Cardiac septum (tissue), 1 donor: Measurements from ENCODE around the gene LMAN1L. TPM values are rescaled to one million over a fixed set of nuclear protein-coding genes. Genes with fewer than 3 reads are reported as not detected.

ENCODE experiments used
- DNase-seq: peaks from one replicate; pipeline ENCODE4 v3.0.0-alpha.2; 2020; ENCODE audit warnings: low spot score
- intact Hi-C: fragments of 100-400 bp; cut with DNase I; formaldehyde crosslinking; loops from one replicate; pipeline ENCODE4 v1.14.0; 2022
- total RNA-seq: library from RNA; stranded (reverse); fragmentation: NEBNext Ultra II Directional; extraction: Animal tissue kit (Norgen Biotek cat#: 25700); gene quantifications from one replicate; pipeline ENCODE4 v1.2.1, GENCODE V29; 2021
- donor health status: DM: no; HTN: no; CAD: no.

Gene LMAN1L
- total RNA-seq, 1 donor from 2014 or later, result 7.9 TPM

DNA sequence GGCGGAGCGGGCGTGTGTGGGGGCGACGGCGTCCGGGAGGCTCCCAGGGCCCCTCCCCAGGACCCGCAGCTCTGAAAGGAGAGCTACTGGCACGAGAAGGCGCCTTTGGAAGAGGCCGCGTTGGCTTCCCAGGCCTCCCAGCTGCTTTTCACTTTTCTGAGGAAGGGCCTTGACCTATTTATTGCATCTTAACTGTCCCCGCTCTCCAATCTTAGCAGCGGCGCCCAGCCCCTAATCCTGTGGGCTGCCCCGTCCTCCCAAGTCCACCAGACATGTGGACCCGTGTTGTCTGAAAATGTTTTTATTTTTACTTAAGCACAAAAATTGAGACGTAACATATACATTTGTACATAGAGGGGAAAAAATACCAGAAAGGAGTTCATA lies 30.8 kb downstream of the LMAN1L start:
- intact Hi-C loops, result loop anchor here (2.0 kb wide), 1 partner anchor 59 kb away; no protein-coding TSS in a partner anchor
- DNase-seq, result no peak

GRCh38 chr15:74843891-74844299 lies 31.3 kb downstream of the LMAN1L start:
- DNase-seq, result no peak
- intact Hi-C loops, result loop anchor here (2.0 kb wide), 1 partner anchor 59 kb away; no protein-coding TSS in a partner anchor

DNA sequence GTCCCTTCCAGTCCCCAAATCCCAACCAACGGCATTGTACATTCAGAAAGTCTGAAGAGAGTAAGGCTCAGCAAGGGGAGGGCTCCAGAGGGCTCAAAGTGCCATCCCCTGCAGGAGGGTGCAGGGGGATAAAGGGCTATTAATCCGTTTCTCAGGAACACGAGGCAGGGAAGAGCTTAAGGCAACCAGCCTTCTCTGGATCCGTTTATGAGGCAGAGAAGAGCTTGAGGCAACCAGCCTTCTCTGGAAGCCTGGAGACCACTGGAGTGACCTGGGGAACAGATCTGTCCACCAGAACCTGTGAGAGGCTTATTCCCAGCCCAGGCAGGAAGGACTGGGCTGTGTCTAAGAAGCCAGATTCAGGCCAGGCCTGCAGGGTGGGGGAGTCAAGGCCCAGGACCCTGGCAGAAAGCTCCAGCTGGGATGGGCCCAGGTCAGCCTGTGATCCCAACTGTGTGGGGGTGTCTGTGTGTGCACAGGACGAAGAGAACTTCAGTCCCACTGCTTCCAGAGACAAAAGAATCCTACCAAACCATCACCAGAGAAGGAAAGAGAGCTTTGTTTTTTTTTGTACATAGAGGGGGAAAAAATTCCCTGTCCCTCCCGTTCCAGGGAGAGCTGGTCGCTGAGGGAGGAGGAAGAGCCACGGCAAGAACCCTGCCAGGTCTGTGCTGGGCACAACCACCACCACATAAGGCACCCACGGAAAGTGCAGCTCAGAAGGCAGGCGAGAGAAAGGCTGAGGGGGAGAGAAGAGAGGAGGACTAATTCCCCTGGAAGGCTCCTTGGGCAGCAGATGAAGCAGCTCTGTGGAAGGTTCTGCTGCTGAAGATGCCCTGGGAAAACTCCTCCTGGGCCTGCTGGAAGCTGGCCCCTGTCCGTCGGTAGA lies 31.9 kb downstream of the LMAN1L start:
- DNase-seq, result no peak
- intact Hi-C loops, result no loop called here

DNA sequence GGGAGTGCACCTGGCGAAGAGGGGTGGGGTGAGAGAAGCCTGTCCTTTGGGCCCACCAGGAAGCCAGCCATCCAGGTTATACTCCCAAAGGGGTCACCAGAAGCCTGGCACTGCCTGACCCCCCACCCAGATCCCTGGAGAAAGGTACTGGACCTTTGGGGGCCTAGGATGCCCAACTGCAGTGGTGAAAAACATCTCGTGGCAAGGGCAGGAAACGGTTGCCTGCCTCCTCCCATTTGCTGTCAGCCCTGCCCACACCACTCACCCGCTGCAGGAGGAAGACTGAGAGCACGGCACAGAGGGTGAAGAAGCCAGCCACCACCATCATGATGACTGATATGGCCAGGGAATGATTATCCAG lies 32.6 kb downstream of the LMAN1L start:
- no peak for DNase-seq
- intact Hi-C loops, result no loop called here

DNA sequence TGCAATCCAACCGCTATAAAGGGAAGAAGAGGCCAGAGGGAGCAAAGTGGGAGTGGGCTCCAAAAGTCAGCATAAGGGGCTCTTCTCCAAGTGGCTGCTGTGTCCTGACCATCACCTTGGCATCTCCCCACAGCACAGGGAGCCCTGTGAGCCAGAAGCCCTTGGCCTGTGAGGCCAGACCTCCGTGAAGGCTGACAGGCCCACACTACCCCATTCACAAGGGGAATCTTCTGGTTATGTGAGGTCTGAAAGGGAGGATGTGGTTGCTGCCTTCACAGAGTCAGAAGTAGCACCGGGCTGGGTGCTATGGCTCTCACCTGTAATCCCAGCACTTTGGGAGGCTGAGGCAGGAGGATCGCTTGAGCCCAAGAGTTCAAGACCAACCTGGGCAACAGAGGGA lies 32.9 kb downstream of the LMAN1L start:
- DNase-seq, result no peak
- intact Hi-C loops, result no loop called here

DNA sequence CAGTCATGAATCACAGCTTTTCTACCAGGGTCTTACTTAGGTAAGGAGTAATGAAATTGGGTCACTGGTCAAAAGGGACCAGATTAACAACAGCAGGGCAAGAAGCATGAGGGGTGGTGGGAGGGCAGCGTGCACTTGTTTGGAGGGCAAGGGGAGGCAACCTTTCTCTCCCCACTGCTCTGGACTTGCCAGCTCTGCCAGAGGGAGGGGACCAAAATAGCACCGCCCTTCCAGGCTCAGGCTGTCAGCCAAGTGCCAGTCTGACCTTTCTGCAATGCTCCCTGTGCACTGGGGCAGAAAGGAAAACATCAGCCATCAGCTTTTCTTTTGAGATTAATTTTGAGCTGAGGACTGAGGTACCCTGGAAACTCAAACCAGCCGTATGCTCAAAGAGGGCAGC lies 34.8 kb downstream of the LMAN1L start:
- no peak for DNase-seq
- intact Hi-C loops, result no loop called here

GRCh38 chr15:74850393-74850792 lies 37.8 kb downstream of the LMAN1L start:
- intact Hi-C loops, result no loop called here
- no peak for DNase-seq

DNA sequence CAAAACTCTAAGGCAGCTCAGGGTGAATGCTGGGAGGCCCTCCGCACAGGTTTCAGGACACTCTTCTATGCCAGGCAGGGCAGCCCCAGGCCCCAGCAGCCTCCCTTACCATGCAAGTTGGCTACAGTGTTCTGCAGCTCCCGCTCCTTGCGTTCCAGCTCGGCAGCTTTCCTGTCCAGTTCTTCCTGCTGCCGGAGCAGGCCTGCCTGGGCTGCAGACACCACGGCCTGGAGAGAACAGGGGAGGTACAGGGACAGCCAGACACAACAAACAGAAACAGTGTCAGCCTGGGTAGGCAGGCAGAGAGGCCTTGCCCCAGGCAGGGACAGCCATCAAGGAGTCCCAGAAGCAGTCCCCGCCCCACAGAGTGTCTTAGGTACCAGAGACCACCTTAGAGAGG lies 39.3 kb downstream of the LMAN1L start:
- intact Hi-C loops, result no loop called here
- no peak for DNase-seq

GRCh38 chr15:74854453-74855022 lies 41.9 kb downstream of the LMAN1L start:
- DNase-seq, result no peak
- intact Hi-C loops, result no loop called here

GRCh38 chr15:74855857-74856256 lies 43.2 kb downstream of the LMAN1L start:
- intact Hi-C loops, result no loop called here
- no peak for DNase-seq

DNA sequence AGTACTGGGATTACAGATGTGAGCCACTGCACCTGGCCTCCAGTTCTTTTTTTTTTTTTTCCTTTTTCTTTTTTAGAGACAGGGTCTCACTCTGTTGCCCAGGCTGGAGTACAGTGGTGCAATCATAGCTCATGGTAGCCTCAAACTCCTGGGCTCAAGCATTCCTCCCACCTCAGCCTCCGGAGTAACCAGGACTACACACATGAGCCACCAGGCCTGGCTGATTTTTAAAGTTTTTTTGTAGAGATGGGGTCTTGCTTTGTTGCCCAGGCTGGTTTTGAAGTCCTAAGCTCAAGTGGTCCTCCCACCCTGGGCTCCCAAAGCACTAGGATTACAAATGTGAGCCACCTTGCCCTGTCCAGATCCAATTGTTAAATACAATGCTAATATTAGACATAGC lies 43.9 kb downstream of the LMAN1L start:
- intact Hi-C loops, result no loop called here

GRCh38 chr15:74857082-74857655 lies 44.5 kb downstream of the LMAN1L start:
- intact Hi-C loops, result no loop called here
- no peak for DNase-seq

More for the DNA sequence above, 43.9 kb downstream of the LMAN1L start:
- no peak for DNase-seq

DNA sequence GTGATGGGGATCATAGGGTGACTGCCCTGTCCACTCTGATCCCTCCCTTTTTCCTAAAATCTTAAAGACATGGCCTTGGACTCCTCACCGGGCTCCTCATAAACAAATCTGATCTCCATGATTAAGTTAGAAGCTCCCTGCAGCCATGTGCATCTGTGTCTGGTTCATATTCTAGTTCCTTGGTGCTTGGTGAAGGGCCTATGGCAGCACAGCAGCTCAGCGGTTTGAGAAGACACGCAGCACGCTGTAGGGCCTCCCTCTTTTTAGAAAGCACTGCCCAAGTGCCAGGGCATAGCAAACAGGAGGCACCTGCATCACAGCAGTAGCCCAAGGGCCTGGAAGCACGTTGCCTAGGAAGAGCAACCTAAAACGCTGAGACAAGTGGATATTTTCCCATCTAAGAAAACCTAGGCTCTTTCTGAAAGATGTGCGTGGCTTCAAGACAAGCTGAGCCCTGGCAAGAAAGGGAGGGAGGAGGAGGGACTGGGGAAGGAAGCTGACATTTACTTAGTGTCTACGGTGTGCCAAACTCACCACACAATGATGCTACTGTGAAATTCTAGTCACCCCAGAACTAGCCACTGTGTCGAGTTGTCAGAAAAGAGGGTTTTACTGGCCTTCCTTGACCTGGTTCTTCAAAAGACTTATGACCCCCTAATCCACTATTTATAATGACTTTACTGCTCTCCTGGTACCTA lies 45.2 kb downstream of the LMAN1L start:
- DNase-seq, result no peak
- intact Hi-C loops, result no loop called here

DNA sequence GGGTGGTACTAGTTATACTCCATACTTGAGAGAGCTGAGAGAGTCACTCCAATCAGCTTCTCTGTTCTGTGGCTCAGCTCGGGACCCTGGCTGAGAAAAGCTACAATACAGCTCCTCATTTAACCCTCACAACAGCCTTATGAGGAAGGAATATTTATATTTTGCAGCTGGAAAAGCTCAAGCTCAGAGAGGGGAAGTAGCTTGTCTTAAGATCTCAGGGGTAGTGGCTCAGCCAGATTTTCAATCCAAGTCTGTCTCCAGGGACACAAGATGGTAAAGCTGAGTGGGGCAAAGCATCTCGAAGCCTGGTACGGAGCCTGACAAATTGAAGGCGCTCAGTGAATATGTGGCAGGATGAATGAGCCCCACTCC lies 45.7 kb downstream of the LMAN1L start:
- no peak for DNase-seq
- intact Hi-C loops, result no loop called here

DNA sequence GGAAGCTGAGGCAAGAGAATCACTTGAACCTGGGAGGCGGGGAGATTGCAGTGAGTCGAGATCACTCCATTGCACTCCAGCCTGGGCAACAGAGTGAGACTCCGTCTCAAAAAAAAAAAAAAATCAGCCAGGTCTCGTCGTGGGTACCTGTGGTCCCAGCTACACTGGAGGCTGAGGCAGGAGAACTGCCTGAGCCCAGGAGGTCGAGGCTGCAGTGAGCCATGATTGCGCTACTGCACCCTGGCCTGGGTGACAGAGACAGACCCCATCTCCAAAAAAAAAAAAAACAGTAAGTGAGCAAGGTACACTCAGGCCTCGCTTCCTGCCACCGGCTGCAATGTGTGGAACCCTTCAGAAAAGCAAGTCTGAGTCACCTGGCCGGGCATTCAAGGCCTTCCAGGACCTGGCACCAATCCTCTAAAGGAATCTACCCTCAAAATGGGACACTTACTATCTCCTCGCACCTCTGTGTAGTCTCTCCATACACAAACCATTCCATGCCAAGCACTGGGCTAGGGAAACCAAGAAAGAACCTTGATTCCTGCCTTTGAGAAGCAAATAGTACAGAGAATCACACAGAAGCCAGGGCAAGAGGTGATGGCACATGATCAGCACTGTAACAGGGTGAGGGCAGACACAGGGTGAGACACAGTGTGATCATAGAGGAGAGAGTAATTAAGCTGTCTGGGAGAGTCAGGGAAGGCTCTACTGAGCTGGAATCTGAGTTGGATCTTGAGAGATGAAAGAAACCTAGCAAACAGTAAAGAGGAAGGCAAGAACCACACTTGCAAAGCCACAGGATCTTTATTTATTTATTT lies 50.8 kb downstream of the LMAN1L start:
- DNase-seq, result no peak

DNA sequence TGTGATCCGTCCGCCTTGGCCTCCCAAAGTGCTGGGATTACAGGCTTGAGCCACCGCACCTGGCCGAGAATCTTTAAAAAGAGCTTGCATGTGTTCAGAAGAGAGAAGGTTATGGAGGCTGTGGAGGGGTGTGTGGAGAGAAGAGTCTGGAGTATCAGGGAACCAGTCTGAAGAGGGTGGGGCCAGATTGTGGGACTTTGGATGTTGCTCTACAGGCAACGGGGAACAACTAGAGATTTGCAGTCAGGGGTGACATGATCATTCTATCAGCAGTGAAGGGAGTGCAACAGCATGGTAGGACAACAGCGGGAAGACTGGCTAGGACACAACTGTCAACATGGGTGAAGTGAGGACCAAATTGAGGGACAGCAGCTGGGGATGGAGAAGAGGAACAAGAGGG lies 51.7 kb downstream of the LMAN1L start:
- no peak for DNase-seq
- intact Hi-C loops, result no loop called here

More for the DNA sequence above, 50.8 kb downstream of the LMAN1L start:
- intact Hi-C loops, result no loop called here

- intact Hi-C loops, result no loop called here
- no peak for DNase-seq
Observed at GRCh38 chr15:74865316-74865715, 52.7 kb downstream of the LMAN1L start.

GRCh38 chr15:74866090-74866489 lies 53.5 kb downstream of the LMAN1L start:
- intact Hi-C loops, result no loop called here
- DNase-seq, result no peak

GRCh38 chr15:74867466-74868038 lies 54.9 kb downstream of the LMAN1L start:
- intact Hi-C loops, result no loop called here
- no peak for DNase-seq
